GM19351 (cell line): ENCODE data around the gene SLC12A8.

ENCODE experiments used
- ATAC-seq: cut with Tn5 transposase; IDR thresholded peaks from one replicate; pipeline ENCODE4 v1.9.1; 2021; ENCODE audit warnings: mild to moderate bottlenecking, moderate library complexity; ENCODE audit not compliant: unreplicated experiment

SLC12A8 gene

DNA sequence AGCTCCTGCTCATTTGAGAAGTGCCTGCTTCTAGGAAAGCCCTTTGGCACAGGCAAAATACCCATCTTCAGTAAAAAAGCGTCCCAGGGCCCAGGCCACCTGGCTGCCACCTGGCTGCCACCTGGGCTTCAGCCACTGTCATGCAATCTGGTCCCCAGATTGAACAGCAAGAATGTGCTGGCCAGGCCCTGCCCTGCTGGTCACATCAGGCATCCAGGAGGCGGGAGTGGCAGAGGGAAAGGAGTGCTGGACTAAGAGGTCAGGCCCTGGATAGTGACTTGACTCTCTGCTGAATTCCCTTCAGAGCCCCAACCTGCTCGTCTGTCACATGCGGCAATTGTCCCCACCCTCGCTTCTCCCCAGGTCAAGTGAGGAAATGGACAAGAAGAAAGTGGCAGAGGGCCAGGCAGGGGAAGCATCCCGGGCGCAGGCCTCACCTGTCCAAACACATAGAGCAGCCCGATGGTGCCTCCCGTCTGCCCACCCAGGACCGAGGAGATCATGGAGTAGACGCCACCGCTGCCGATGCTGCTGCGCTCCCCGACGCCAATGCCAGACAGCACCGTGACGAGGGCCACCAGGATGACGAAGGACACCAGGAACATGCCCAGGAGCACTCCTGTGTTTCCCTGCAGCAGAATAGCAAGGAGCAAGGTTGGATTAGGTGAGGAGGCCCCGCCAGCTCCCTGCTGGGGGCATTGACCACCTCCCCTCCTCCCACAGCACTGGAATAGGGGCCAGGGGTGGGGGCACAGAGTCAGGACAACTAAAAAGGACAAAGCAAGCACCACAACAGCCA, 25.5 kb downstream of the SLC12A8 start:
- ATAC-seq, result no peak

DNA sequence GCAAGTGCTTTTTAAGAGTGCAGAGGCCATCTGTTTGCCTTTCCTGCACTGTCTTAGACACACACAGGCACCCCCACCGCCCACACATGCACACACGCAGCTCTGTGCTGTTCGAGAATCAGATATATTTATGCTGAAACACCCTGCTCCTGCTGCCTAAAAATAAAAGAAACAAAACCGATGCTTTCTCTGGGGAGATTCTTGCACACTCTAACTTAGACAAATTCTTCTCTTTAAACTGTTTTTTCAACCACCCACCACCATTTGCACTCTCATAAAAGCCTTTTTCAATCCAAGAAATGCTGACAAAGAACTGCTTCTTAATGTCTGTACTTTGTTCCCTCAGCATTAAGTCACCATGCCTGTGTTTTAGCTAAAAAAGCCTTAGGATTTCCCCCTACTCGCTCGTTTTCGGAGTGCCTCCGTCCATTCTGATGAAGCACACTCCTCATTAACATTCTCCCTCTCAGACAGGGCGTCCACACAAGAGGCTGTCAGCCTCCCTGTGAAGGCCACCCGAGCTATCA, 26.2 kb downstream of the SLC12A8 start:
- ATAC-seq, result peak; percentile 91

DNA sequence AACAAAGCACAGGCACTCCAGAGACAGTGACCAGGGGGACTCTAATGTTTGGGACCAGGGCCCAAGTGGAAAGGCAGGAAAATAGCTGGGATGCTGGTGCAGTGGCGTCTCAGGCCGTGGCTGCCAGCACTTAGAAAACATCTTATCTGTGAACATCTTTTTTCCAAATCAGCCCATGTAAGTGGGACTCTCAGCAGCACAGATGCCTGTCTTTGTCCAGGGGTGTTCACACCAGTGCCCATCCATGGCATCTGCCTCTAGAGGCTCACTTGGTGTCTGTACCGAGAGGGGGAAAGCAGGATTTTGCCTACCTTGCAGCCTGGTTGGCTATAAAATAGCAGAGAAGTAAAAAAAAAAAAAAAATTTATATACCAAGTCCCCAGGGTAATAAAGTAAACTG, 26.7 kb downstream of the SLC12A8 start:
- ATAC-seq, result no peak

DNA sequence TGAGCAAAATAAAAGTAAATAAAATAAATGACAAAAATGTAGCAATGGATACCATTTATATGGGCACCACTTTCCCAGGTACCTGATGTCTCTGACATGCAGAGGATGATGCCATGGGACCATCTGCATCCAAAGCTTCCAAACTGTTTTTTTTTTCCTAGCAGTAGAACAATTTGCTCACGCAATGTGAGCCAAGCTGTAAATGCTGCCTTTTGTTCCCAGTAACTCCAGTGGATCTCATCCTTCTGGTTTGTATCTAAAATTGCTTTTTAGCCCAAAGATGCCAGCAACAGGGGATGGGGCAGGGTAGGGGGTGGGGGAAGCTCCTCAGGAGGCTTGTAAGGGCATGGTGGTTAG, 32.7 kb downstream of the SLC12A8 start:
- ATAC-seq, result no peak

DNA sequence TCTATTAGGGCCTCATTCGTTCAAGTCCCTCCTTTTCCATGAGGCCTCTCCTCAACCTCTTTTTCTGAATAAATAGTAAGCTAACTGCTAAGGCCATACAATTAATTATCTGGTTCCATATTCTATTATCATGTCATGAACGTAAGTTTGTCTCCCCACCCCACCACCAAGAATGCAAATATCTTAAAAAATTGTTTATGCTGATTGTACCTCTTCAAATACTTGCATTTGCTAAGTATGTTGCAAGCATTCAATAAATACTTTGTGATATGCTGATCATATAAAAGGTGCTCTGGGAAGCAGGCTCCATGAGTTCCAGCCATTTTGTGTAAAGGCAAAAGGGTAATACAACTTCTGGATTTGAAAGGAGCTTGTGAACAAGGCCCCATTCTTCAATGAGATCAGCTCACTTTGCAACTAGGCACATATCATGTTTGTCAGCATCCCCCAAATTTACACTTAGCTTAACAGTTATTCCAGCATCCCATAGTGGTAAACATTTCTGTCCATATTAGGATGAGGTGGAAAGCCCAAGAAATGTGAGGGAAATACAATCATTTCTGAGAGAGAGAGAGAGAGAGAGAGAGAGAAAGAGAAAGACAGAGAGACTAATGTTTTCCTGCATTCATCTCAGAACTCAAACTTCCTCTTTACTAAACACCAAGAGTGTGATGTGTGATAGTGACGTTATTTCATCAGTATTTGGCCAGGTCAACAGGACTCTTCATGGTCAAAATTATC, 33.2 kb downstream of the SLC12A8 start:
- no peak for ATAC-seq

DNA sequence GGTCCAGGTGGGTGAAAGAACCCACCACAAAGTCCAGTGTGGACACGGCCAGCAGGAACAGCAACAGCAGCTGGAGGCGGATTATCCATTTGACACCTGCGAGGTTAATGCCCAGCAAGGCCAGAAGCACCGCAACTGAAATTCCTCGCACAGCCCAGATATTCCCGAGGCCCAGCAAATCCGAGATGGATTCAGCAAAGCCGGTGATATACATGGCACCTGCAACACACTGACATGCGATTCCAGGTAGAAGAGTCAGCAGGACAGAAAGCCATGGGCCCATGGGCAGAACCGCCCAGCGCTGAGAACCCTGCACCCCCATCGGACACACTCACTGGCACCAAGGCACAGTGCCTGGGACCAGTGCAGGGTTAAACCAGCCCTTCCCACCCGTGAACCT, 34.8 kb downstream of the SLC12A8 start:
- ATAC-seq, result no peak

DNA sequence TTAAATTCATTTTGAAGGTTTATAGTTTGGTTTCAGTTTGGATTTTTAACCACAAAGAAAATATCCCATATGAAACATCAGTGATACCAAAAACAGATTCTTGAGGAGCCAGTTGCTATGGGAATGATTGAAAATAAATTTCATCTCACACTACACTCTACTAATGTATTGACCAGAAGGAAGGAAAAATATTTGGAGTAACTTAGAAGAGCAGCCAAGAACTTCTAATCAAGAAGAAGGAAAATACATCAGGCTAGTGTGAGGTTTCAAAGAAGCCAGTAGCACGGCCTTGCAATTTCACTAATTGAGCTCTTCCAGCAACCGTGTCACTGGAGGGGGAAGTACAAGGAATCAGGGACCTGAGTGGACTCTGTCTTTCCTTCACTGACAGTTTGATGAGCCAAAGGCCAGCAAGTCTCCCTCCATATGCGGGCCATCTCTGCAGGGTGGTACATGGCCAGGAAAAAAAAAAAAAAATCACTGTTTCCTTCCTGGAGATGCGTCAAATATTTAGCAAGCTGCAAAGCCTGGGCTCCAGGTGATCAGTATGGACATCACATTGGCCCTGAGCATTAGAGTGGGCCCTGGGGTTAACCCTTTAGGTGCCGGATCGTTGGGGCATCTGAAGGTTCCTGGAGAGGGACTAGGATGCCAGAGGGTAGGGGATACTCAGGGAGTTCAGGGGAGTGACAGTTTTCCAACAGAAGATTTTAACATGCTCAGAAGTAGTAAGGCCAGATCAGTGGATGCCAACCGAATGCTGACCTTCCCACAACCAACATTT, 37.1 kb downstream of the SLC12A8 start:
- no peak for ATAC-seq

DNA sequence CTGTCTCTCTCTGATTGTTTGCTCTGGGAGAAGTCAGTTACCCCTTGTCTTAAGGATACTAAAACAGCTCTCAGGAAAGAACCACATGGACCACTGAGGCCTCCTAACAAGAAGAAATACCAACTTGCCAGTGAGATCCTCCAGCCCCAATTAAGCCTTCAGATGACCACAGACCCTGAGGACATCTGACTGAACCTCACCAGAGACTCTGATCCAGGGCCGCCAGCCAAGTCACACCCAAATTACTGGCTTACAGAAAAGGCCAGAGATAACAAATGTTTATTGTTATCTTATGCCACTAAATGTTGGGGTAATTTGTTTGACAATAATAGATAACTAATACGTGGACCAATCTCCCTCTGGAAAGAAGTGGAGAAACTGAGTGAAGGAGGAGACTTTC, 40.2 kb downstream of the SLC12A8 start:
- no peak for ATAC-seq

DNA sequence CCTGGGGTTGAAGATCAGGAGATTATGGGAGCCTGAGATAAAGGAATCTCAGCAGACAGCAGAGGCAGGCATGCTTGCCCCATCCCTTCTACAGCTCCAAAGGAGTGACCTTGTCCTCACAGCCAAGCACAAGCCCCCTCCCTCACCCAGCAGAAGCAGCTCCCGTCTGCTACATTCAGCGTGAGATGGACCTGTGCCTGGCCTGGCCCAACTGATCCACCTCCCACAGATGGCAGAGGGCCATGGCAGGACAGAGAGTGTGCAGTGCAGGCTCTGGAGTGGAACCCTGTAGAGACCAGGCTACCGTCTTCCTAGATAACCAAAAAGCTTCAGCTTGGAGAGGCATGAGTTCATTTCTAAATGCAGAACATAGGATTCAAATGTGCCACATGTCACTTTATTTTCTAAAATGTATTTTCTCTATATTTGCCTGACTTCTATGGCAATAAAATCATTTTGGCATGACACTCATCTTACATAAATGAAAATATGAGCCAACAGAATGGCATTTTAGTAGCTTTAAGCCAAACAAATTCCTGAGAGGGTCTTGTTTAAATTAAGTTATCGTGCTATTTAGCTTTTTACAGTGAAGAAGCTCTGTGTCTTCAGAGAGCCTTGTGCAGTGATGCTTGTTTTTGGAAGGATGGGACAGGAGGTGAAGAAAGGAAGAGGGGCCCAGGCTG, 43.7 kb downstream of the SLC12A8 start:
- no peak for ATAC-seq

DNA sequence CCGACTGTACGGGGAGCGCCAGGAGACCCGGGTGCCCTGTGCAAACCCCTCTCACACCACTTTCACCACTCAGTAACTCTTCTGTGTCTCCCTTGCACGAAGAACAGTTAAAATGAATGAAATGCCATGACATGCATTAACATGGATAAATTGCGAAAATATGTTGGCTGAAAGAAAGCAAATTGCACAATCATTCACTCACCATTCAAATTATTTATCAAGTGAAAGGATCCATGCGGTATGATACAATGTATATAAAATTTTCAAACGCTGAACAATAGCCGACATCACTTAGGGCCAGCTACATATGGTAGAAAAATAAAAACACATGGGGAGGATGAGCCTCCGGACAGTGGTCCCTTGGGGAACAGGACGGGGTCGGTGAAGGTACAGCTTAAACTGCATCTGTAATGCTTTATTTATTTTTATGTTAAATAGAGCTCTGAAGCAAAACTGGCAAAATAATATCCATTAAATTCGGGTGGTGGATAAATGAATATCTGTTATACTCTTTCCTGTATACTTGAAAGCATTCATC, 45.9 kb downstream of the SLC12A8 start:
- ATAC-seq, result no peak

DNA sequence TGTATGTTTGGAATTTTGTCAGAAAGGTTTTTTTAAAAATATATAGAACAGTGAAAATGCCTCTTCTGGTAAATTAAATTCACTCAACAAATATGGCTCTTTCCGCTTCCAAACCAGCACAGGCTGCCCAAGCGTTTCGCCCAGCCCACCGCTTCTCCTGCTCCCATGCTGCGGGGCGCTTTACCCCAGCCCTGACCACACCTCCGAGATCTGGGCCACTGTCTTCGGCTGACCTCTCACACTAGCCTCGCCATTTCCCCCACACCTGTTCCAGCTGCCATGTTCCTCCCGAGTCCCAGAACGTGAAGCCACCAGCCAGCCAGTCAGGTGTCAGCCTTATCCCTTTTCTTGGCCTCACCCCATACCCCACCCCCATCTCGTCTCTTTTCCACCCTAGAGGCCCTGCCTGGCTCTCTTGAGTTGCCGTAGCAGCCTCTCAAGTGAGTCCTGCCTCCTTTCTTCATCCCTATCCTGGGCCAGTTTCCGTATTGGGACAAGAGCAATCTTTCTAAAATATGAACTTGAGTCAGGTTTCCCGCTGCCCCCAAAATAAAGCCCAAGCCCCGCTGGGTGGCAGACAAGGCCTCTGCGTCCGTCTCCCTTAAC, 46.5 kb downstream of the SLC12A8 start:
- ATAC-seq, result no peak

DNA sequence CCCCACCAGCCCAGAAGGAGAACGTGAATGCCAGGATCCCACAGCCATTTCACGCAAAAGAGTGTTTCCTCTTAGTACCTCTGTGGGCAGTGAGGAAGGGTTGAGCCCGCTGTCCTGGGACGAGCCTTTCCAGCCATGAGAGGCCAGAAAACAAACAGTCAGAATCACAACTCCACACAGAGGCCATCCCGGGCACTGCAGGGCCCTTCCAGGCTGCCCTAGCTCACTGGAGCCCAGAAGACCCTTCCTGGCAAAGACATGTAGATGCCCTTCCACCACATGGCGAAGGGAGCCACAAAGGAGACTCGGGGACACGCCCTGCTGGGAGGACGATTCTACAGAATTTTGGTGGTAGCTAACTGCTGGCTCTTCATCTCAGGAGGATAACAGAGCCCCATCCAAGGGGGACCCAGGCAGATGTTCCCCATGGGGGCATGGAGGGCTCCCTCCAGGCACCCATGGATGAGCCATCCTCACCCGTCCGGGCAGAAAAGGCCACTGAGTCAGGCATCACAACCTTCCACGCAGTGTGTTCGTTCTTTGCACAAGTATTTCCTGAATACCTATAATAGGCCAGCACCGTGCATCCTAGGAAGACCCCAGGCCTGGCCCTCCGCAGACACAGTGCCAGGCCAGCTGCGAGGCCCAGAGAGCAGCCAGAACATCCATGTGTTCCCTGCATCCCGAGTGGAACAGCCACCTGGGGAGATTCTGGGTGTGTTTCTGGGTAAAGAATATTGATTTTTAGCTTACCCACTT, 47.2 kb downstream of the SLC12A8 start:
- ATAC-seq, result no peak

DNA sequence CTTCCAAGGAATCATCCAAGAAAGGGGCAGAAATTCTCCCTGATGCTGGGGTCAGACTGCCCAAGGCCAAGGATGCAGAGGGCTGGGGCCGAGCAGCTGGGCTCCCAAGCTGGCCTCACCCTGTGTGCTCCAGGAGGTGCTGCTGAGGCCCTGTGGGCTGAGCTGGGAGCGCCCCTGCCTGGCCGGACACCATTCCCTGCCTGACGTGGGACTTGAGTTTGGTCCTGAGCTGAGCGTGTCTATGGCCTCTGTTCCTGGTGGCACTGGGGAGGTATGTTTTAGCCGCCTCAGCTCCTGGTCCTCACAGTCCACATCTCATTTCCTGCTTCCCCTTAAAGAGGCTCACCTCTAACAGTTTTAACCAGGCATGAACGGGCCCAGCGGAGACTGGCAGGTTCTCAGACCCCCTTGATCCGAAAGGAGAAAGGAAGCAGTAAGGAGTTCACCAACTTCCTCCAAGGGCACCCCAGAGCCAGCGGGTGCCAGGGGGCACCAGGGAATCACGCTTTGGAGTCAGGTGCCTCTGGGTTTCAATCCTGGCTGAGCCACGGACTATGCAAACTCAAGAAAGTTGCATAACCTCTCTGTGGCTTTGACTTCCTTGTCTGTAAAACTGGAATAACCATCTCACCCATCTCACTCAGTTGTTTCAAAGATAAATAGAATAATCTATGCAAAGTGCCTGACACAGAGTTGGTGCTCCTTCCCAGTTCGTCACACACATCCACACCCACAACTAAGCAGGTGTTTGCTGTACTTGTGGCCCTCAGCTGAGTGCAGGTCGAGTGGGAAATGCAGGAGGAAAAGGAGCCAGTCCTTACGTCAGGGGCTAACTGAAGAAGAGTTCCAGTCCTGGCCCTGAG, 48.6 kb downstream of the SLC12A8 start:
- ATAC-seq, result no peak

DNA sequence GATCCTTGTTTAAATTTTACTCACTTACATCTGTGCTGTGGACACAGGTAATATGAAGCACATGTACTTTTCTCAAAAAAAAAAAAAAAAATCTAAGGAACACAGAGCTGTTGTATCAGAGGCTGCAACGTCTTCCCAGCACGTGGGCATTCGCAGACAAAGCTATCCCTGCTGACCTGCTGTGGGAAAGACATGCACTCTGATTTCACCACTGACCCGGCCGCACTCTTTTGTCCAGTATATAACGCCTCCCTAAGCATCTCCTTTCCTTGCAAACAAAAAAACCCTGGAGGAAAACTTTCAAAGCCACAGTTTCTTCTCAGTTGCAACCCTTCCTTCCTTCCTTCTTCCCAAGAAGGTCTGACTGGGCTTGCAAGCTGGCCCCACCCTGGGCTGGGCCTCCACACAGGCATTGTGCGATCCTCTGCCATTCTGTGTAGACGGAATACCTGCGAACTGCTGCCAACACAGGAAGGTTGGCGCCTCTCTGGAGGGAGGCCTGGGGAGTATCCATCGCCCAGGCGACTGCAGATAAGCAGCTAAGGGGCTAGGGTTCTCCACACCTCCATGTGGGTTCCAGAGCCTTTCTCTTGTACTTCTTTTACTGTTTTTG, 50.8 kb downstream of the SLC12A8 start:
- ATAC-seq, result no peak

DNA sequence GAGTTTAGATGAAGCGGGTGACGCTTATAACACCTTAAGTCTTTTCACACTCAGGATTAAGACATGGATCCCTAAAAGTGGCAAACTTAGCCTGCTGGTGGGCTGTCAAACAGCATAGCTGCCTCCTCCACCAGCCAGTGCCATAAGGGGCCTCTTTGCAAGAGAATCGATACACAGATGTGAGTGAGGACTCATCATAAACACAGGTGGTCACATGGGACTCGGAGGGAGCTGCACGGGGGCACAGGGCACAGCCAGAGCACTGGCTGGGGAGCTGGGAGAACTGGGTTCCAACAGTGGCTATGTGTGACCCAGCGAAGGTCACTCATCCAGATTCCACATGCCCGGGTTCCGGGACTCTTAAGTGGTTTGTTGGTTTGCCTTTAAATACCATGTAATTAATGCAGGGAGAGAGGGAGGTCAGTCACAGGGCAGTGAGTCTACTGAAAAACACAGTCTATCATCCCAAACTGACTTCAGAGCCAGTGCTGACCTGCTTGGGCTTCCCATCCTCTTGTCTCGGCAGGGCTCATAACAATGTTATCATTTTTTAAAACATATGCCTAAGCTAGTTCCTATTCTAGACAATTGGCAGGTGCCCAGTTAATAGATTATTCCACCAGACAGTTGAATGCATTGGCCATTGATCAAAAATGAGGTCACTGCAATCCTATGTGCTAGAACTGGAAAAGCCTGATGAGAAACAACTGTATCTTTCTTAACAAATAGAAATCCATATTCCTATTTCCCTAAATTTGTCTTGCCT, 51.8 kb downstream of the SLC12A8 start:
- ATAC-seq, result no peak

DNA sequence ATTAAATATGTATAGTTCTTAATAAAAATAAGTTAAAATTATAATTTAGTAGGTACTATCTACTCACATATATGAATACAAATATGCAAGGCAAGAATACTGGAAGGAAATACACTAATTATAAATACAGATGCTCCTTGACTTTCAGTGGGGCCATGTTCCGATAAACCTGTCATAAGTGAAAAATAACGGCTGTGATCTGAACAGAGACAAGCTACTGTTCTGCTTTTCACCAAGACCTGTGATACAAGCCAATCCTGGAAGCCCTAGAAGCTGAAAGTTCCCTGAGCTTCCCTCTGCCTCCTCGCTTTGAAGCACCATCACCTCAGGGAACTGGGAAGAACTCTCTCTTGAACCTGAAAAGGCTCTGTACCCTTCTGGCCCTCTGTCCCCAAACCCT, 55.4 kb downstream of the SLC12A8 start:
- no peak for ATAC-seq

DNA sequence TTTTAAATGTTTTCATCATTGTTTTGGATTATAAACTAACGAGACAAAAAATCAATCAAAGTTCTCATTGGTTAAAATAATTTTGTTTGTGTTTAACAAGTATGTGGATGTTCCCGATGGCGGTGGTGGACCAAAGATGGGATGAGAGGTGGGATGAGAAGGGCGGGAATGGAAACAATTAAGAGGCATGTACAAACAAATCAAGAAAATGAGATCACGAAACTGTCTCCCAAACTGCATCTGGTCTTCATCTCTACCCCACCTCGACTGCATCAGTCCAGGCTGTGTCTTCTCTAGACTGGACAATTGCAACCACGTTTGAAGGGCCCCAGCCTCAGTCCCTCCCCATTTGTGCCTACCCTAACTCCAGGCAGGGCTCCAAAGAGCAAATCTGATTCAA, 56.1 kb downstream of the SLC12A8 start:
- no peak for ATAC-seq
